Measurements from ENCODE around the gene ARHGAP8. TPM values are rescaled to one million over a fixed set of nuclear protein-coding genes. Genes with fewer than 3 reads are reported as not detected.

Gene ARHGAP8
- total and polyA plus RNA-seq, 2 experiments from 2014 or later, result 62.8 to 64.9 TPM

DNA sequence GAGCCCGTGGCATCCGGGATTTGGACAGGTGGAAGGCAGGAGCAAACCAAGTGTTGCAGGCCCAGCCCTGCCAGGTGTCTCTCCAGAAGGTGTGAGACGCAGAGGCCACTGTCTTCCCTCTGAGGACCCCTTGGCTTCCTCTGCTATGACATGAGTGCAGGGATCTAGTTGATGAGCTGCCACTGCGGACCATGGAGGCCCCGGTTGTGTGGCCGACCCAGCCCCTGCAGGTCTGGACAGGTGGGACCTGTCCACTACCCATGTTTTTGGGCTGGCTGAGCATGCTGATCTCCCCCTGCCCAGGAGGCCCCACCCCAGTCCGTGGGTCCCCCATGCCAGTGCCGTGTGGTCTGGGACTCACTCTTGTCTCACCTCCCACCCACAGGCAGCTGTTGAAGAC is 27.5 kb upstream of the ARHGAP8 start (continued):
- TF ChIP-seq, protein P1, sequence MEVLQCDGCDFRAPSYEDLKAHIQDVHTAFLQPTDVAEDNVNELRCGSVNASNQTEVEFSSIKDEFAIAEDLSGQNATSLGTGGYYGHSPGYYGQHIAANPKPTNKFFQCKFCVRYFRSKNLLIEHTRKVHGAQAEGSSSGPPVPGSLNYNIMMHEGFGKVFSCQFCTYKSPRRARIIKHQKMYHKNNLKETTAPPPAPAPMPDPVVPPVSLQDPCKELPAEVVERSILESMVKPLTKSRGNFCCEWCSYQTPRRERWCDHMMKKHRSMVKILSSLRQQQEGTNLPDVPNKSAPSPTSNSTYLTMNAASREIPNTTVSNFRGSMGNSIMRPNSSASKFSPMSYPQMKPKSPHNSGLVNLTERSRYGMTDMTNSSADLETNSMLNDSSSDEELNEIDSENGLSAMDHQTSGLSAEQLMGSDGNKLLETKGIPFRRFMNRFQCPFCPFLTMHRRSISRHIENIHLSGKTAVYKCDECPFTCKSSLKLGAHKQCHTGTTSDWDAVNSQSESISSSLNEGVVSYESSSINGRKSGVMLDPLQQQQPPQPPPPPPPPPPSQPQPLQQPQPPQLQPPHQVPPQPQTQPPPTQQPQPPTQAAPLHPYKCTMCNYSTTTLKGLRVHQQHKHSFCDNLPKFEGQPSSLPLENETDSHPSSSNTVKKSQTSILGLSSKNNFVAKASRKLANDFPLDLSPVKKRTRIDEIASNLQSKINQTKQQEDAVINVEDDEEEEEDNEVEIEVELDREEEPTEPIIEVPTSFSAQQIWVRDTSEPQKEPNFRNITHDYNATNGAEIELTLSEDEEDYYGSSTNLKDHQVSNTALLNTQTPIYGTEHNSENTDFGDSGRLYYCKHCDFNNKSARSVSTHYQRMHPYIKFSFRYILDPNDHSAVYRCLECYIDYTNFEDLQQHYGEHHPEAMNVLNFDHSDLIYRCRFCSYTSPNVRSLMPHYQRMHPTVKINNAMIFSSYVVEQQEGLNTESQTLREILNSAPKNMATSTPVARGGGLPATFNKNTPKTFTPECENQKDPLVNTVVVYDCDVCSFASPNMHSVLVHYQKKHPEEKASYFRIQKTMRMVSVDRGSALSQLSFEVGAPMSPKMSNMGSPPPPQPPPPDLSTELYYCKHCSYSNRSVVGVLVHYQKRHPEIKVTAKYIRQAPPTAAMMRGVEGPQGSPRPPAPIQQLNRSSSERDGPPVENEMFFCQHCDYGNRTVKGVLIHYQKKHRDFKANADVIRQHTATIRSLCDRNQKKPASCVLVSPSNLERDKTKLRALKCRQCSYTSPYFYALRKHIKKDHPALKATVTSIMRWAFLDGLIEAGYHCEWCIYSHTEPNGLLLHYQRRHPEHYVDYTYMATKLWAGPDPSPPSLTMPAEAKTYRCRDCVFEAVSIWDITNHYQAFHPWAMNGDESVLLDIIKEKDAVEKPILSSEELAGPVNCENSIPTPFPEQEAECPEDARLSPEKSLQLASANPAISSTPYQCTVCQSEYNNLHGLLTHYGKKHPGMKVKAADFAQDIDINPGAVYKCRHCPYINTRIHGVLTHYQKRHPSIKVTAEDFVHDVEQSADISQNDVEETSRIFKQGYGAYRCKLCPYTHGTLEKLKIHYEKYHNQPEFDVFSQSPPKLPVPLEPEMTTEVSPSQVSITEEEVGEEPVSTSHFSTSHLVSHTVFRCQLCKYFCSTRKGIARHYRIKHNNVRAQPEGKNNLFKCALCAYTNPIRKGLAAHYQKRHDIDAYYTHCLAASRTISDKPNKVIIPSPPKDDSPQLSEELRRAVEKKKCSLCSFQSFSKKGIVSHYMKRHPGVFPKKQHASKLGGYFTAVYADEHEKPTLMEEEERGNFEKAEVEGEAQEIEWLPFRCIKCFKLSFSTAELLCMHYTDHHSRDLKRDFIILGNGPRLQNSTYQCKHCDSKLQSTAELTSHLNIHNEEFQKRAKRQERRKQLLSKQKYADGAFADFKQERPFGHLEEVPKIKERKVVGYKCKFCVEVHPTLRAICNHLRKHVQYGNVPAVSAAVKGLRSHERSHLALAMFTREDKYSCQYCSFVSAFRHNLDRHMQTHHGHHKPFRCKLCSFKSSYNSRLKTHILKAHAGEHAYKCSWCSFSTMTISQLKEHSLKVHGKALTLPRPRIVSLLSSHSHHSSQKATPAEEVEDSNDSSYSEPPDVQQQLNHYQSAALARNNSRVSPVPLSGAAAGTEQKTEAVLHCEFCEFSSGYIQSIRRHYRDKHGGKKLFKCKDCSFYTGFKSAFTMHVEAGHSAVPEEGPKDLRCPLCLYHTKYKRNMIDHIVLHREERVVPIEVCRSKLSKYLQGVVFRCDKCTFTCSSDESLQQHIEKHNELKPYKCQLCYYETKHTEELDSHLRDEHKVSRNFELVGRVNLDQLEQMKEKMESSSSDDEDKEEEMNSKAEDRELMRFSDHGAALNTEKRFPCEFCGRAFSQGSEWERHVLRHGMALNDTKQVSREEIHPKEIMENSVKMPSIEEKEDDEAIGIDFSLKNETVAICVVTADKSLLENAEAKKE (CRISPR knock-in tag; IDR thresholded peaks at IDR 0.05), result no peak

DNA sequence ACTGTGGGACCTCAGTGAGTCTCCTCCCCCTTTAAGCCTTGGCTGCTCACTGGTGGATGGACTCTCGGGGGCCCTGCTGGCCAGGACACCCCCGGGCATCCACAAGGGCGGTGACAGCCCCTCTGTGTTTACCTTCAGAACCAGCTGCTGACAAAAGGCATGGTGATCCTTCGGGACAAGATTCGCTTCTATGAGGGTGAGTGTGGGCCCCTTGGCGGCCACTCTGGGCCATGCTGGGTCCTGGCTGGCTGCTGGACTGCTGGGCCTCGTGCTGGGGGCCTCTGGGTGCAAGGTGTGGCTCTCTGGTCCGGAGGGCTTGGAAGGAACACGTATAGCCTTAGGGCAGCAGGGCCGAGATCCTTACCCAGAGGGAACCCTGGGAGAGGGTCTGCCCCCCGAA is 25.9 kb upstream of the ARHGAP8 start:
- no peak overlapping the region for H3K27ac Mint-ChIP-seq
- H3K4me1 Mint-ChIP-seq, result peaks cover 7% of the 10 kb centered on the region; the same call in 2 of the 3 replicates
- ATAC-seq (no peak), DNase-seq (ENCODE audit: low spot score) (no peak)
- TF ChIP-seq NANOG (IDR thresholded peaks at IDR 0.05; ENCODE audit: borderline replicate concordance), result no peak
- Histone ChIP-seq H3K4me3 (no peak overlapping the region), H3K36me3 (ENCODE audit: insufficient read depth) (no peaks in the 10 kb centered on the region), H4K20me1 (replicated peaks; ENCODE audit: insufficient read depth) (no peaks in the 10 kb centered on the region), H3K4me2 (no peak overlapping the region), H3K27me3 (ENCODE audit: insufficient read depth) (no peaks in the 10 kb centered on the region), H3F3A (replicated peaks; ENCODE audit: low read depth) (no peaks in the 10 kb centered on the region), H3K9me2 (ENCODE audit: insufficient read depth) (no peaks in the 10 kb centered on the region), H2AFZ (no peak overlapping the region), H3K79me2 (replicated peaks; ENCODE audit: insufficient read depth) (no peaks in the 10 kb centered on the region), H3K4me1 (ENCODE audit: insufficient read depth) (no peaks in the 10 kb centered on the region), H3K27ac (ENCODE audit: low read depth) (no peak overlapping the region)
- H3K4me3 Mint-ChIP-seq, result no peak overlapping the region
- H3K9me3 Mint-ChIP-seq, result no peaks in the 10 kb centered on the region
- H3K36me3 Mint-ChIP-seq (ENCODE audit: low read depth), result no peaks in the 10 kb centered on the region; the same call in 1 of the 3 replicates
- peaks cover 1% of the 10 kb centered on the region for H3K27me3 Mint-ChIP-seq (ENCODE audit: insufficient read depth, low read depth, poor library complexity)

DNA sequence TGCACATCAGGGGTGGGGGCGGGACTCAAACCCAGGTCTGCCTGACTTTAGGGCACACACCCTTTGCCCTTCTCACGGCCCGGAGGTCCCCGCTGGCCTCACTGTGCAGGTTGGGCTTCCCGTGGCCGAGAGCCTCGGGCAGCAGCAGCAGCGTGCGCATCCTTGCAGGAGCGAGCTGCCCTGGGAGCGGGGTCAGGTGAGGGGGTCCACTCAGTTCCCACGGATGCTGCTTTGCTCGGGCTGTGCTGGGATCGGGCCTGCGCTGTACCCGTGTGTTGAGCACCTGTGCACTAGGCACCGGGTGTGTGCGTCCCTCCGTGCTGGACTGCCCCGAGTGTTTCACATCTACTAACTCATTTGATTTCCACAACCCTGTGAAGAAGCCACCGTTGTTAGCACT is 25.2 kb upstream of the ARHGAP8 start:
- no peak overlapping the region for H3K27ac Mint-ChIP-seq
- no peaks in the 10 kb centered on the region for H3K9me3 Mint-ChIP-seq
- H4K20me1 ChIP-seq (replicated peaks; ENCODE audit: insufficient read depth), result no peaks in the 10 kb centered on the region
- no peaks in the 10 kb centered on the region for H3K9me2 ChIP-seq (ENCODE audit: insufficient read depth)
- no peaks in the 10 kb centered on the region for H3K36me3 ChIP-seq (ENCODE audit: insufficient read depth)
- peaks cover 3% of the 10 kb centered on the region; the same call in 2 of the 3 replicates for H3K4me1 Mint-ChIP-seq
- no peaks in the 10 kb centered on the region; the same call in 1 of the 3 replicates for H3K36me3 Mint-ChIP-seq (ENCODE audit: low read depth)
- TF ChIP-seq ZNF114 (CRISPR knock-in tag; IDR thresholded peaks at IDR 0.05), result no peak
- TF ChIP-seq, protein P1 (CRISPR knock-in tag; IDR thresholded peaks at IDR 0.05), result no peak
- H3F3A ChIP-seq (replicated peaks; ENCODE audit: low read depth), result no peaks in the 10 kb centered on the region; the same call in 1 of the 2 replicates
- H3K79me2 ChIP-seq (replicated peaks; ENCODE audit: insufficient read depth), result no peaks in the 10 kb centered on the region
- H3K27me3 ChIP-seq (ENCODE audit: insufficient read depth), result no peaks in the 10 kb centered on the region
- H3K27ac ChIP-seq (ENCODE audit: low read depth), result no peak overlapping the region
- ATAC-seq (no peak), DNase-seq (ENCODE audit: low spot score) (no peak)
- H3K4me3 Mint-ChIP-seq, result no peak overlapping the region
- no peak overlapping the region for H3K4me3 ChIP-seq
- no peak overlapping the region for H2AFZ ChIP-seq
- H3K4me2 ChIP-seq, result no peak overlapping the region
- peaks cover 4% of the 10 kb centered on the region for H3K27me3 Mint-ChIP-seq (ENCODE audit: insufficient read depth, low read depth, poor library complexity)
- H3K4me1 ChIP-seq (ENCODE audit: insufficient read depth), result no peaks in the 10 kb centered on the region
